OCI-LY3 (cell line): Measurements from ENCODE around the gene KRTAP5-10.

Experiments
- H2AFZ ChIP-seq: fragments of 200-600, 300-600 bp; shearing (Covaris generic); 2 replicates; pipeline ENCODE4 v1.6.0; 2014; ENCODE audit warnings: antibody characterized with exemption, low read depth, low read length
- H3K27ac ChIP-seq: fragments of 200-600, 300-600 bp; sonication (generic); 2 replicates; pipeline ENCODE4 v1.5.1; 2014; ENCODE audit warnings: mild to moderate bottlenecking, low read length, moderate library complexity, mixed read lengths
- H3K27me3 ChIP-seq: fragments of 200-600, 300-600 bp; sonication (generic); 2 replicates; pipeline ENCODE4 v1.6.1; 2014; ENCODE audit warnings: low read depth, low read length, mixed read lengths
- H3K36me3 ChIP-seq: fragments of 200-600, 300-600 bp; sonication (generic); replicated peaks from 2 replicates; pipeline ENCODE3; 2014; ENCODE audit warnings: low read depth, low read length, mixed read lengths
- H3K4me1 ChIP-seq: fragments of 300-600, 200-600 bp; sonication (generic); 2 replicates; pipeline ENCODE4 v1.6.1; 2014; ENCODE audit warnings: low read length, mixed read lengths
- H3K4me2 ChIP-seq: fragments of 200-600, 300-600 bp; sonication (generic); 2 replicates; pipeline ENCODE4 v1.6.1; 2014; ENCODE audit warnings: low read length, mixed read lengths
- H3K4me3 ChIP-seq: fragments of 300-600, 200-600 bp; sonication (generic); 2 replicates; pipeline ENCODE4 v1.5.1; 2014; ENCODE audit warnings: antibody characterized with exemption, mild to moderate bottlenecking, low read length, moderate library complexity
- H3K79me2 ChIP-seq: fragments of 300-600, 200-600 bp; shearing (Covaris generic); 2 replicates; pipeline ENCODE4 v1.6.1; 2014; ENCODE audit warnings: mild to moderate bottlenecking, low read length, mixed read lengths
- H3K9ac ChIP-seq: fragments of 300-600, 200-600 bp; shearing (Covaris generic); 2 replicates; pipeline ENCODE4 v1.6.0; 2014; ENCODE audit warnings: mild to moderate bottlenecking, low read length, moderate library complexity
- H3K9me3 ChIP-seq: fragments of 200-600, 300-600 bp; shearing (Covaris generic); 2 replicates; pipeline ENCODE4 v1.6.1; 2014; ENCODE audit warnings: low read length, mixed read lengths; ENCODE audit not compliant: insufficient read depth
- H4K20me1 ChIP-seq: fragments of 200-600, 300-600 bp; sonication (generic); 2 replicates; pipeline ENCODE4 v1.6.1; 2016; ENCODE audit warnings: low read length, mixed read lengths; ENCODE audit not compliant: insufficient read depth
- CTCF ChIP-seq: fragments of 200-600, 300-600 bp; sonication (generic); IDR thresholded peaks from 2 replicates; pipeline ENCODE4 v1.5.1; 2014; ENCODE audit warnings: antibody characterized with exemption, low read length, low read depth
- EZH2phosphoT487 ChIP-seq: fragments of 200-600 bp; shearing (Covaris generic); IDR thresholded peaks from 2 replicates; pipeline ENCODE4 v1.6.1; 2018; ENCODE audit warnings: antibody characterized with exemption, mixed run types, low read depth

KRTAP5-10 gene

GRCh38 chr11:71545405-71545966 lies 19.9 kb upstream of the KRTAP5-10 start:
- Histone ChIP-seq H3K4me1 (peaks cover 29% of the 10 kb centered on the region), H3K36me3 (peaks cover 2% of the 10 kb centered on the region), H3K9ac (no peak overlapping the region), H3K4me3 (no peak overlapping the region), H3K9me3 (peaks cover 9% of the 10 kb centered on the region; the same call in 1 of the 2 replicates), H3K79me2 (no peaks in the 10 kb centered on the region), H4K20me1 (no peaks in the 10 kb centered on the region), H3K4me2 (no peak overlapping the region), H3K27ac (no peak overlapping the region), H3K27me3 (peaks cover 32% of the 10 kb centered on the region), H2AFZ (no peak overlapping the region)
- TF ChIP-seq EZH2phosphoT487 (no peak), CTCF (no peak)

- TF ChIP-seq EZH2phosphoT487 (no peak), CTCF (no peak)
- Histone ChIP-seq H3K9me3 (no peaks in the 10 kb centered on the region), H3K4me1 (peaks cover 43% of the 10 kb centered on the region), H3K36me3 (no peaks in the 10 kb centered on the region), H3K79me2 (no peaks in the 10 kb centered on the region), H3K27me3 (peaks cover 38% of the 10 kb centered on the region), H3K27ac (no peak within 1 kb of the TSS), H3K4me2 (no peak within 1 kb of the TSS), H4K20me1 (no peaks in the 10 kb centered on the region), H3K4me3 (no peak within 1 kb of the TSS), H3K9ac (no peak within 1 kb of the TSS), H2AFZ (no peak within 1 kb of the TSS)
Observed at GRCh38 chr11:71548120-71548519, 17.2 kb upstream of the KRTAP5-10 start, which contains the start of gene KRTAP5-9. Gene KRTAP5-9, plus strand, starts transcription at chr11:71548420. Its CDS starts 238 bp downstream, at chr11:71548658.

GRCh38 chr11:71548716-71549151 lies 16.6 kb upstream of the KRTAP5-10 start:
- H3K27me3 ChIP-seq, result peaks cover 38% of the 10 kb centered on the region

DNA sequence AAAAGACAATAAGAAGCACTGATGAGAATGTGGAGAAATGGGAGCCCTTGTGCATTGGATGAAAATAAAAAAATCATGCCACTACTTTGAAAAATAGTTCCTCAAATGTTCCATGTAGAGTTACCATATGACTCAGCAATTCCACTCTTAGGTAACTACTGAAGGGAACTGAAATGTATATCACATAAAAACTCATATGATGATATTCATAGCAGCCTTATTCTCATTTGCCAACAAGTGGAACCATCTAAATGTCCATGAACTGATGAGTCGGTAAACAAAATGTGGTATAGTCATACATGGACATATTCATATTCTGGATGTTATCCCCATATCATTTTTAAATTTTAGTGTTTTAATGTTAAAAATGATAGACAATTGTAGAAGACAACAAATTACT lies 13.7 kb upstream of the KRTAP5-10 start:
- no peak overlapping the region for H3K4me3 ChIP-seq
- H3K27me3 ChIP-seq, result peaks cover 38% of the 10 kb centered on the region
- H3K9ac ChIP-seq, result no peak overlapping the region
- no peaks in the 10 kb centered on the region for H3K9me3 ChIP-seq
- TF ChIP-seq EZH2phosphoT487, result no peak
- no peak for TF ChIP-seq CTCF
- peaks cover 29% of the 10 kb centered on the region for H3K4me1 ChIP-seq
- peak overlapping the region; percentile 49 for H3K4me2 ChIP-seq
- H2AFZ ChIP-seq, result no peak overlapping the region
- H3K27ac ChIP-seq, result no peak overlapping the region
- H3K79me2 ChIP-seq, result no peaks in the 10 kb centered on the region
- H4K20me1 ChIP-seq, result no peaks in the 10 kb centered on the region
- no peaks in the 10 kb centered on the region for H3K36me3 ChIP-seq

More at GRCh38 chr11:71548716-71549151, 16.6 kb upstream of the KRTAP5-10 start:
- Histone ChIP-seq H3K9me3 (no peaks in the 10 kb centered on the region), H3K4me3 (no peak overlapping the region), H4K20me1 (no peaks in the 10 kb centered on the region), H3K27ac (no peak overlapping the region), H3K36me3 (no peaks in the 10 kb centered on the region), H3K9ac (no peak overlapping the region), H3K4me2 (no peak overlapping the region), H3K4me1 (peaks cover 37% of the 10 kb centered on the region), H2AFZ (no peak overlapping the region), H3K79me2 (no peaks in the 10 kb centered on the region)
- TF ChIP-seq CTCF, result no peak
